K562 (cell line): ENCODE data around the gene MICAL1. TPM values are rescaled to one million over a fixed set of nuclear protein-coding genes. Genes with fewer than 3 reads are reported as not detected.
A peak's percentile ranks its signal among the peaks of the same experiment; 100 is the strongest.

Experiments
- ATAC-seq: fragments of 200-7000 bp; cut with Tn5 transposase; 3 replicates; pipeline ENCODE4 v1.9.1; 2020; ENCODE audit warnings: moderate library complexity
- BruUV-seq: library from RNA; stranded (reverse); fragments of 400-500 nt; replicated peaks from 2 replicates; lab custom pipeline; 2021; lab: Mats Ljungman, UMichigan
- CTCF ChIA-PET: fragments of 300-600 bp; formaldehyde crosslinking; extraction: SDS; loops from one replicate; lab custom pipeline; 2021; ENCODE audit warnings: low intra/inter-chr PET ratio; lab: Yijun Ruan, JAX
- POLR2A ChIA-PET: fragments of 300-600, 350-650 bp; sonication (Branson Sonifier 250); formaldehyde crosslinking; extraction: SDS; loops from one replicate; lab custom pipeline; 2021; ENCODE audit warnings: antibody characterized with exemption, inconsistent platforms; lab: Yijun Ruan, JAX
- DNase-seq, 4 experiments: peaks; one replicate each; pipeline versions ENCODE4 v3.0.0 to v3.0.0-alpha.2; 2011 to 2018; ENCODE audit warnings: low spot score in 3 of 4, mixed read lengths in 3 of 4; ENCODE audit errors: extremely low read depth in 1 of 4
- FAIRE-seq: peaks from 2 replicates; lab custom pipeline; 2011; peaks lifted over from hg19 to GRCh38; lab: Jason Lieb, UNC
- H2AFZ ChIP-seq: 2 replicates; pipeline ENCODE4 v1.6.0; 2011; ENCODE audit warnings: low read depth, low read length, control low read depth, inconsistent platforms
- H3K27ac ChIP-seq: fragments of 200-600 bp; 3 replicates; pipeline ENCODE4 v1.8.0; 2011; ENCODE audit warnings: low read depth, mild to moderate bottlenecking, control low read depth, inconsistent platforms, low read length, moderate library complexity, mixed read lengths; ENCODE audit errors: extremely low read depth
- H3K27me3 ChIP-seq, 2 experiments: fragments of 300-600 bp in 1 of 2; 2 replicates in 1 of 2; 3 replicates in 1 of 2; pipeline versions ENCODE4 v1.6.0 to v1.8.0; 2011; ENCODE audit warnings: inconsistent platforms in 2 of 2, low read length in 2 of 2, mild to moderate bottlenecking in 1 of 2, mixed read lengths in 1 of 2, moderate library complexity in 1 of 2; ENCODE audit not compliant: control insufficient read depth in 2 of 2, insufficient read depth in 2 of 2
- H3K36me3 ChIP-seq: fragments of 300-600 bp; 3 replicates; pipeline ENCODE4 v1.8.0; 2011; ENCODE audit warnings: mild to moderate bottlenecking, low read length, inconsistent platforms; ENCODE audit not compliant: control insufficient read depth, insufficient read depth
- H3K4me1 ChIP-seq, 2 experiments: fragments of 200-600 bp in 1 of 2; replicated peaks in 1 of 2; 2 replicates in 1 of 2; 3 replicates in 1 of 2; pipeline versions ENCODE4 v1.5.1 to v1.8.0; 2011; ENCODE audit warnings: inconsistent platforms in 2 of 2, low read length in 2 of 2, mild to moderate bottlenecking in 1 of 2, mixed read lengths in 1 of 2, moderate library complexity in 1 of 2; ENCODE audit not compliant: control insufficient read depth in 2 of 2, insufficient read depth in 2 of 2
- H3K4me2 ChIP-seq: 2 replicates; pipeline ENCODE4 v1.6.1; 2011; ENCODE audit warnings: low read length, control low read depth, inconsistent platforms, mixed read lengths; ENCODE audit not compliant: insufficient read depth
- H3K4me3 ChIP-seq: fragments of 200-600 bp; sonication (generic), shearing (Covaris generic); 2 replicates; pipeline ENCODE4 v1.5.1; 2016; ENCODE audit warnings: control low read depth, inconsistent platforms
- H3K79me2 ChIP-seq: fragments of 200-600 bp; 3 replicates; pipeline ENCODE4 v1.8.0; 2011; ENCODE audit warnings: low read length, inconsistent platforms; ENCODE audit not compliant: control insufficient read depth, insufficient read depth
- H3K9ac ChIP-seq, 2 experiments: 2 replicates each; pipeline versions ENCODE4 v1.6.0 to v1.6.1; 2011; ENCODE audit warnings: low read depth in 2 of 2, low read length in 2 of 2, control low read depth in 1 of 2, inconsistent platforms in 1 of 2, mild to moderate bottlenecking in 1 of 2, mixed read lengths in 1 of 2; ENCODE audit not compliant: insufficient read depth in 1 of 2
- H3K9me1 ChIP-seq: one replicate; pipeline ENCODE4 v1.6.0; 2011; ENCODE audit warnings: inconsistent platforms, mild to moderate bottlenecking, low read length, moderate library complexity; ENCODE audit not compliant: control insufficient read depth, insufficient read depth
- H3K9me3 ChIP-seq: replicated peaks from 2 replicates; pipeline ENCODE4 v1.5.1; 2011; ENCODE audit warnings: low read depth, low read length, inconsistent platforms; ENCODE audit not compliant: control insufficient read depth, insufficient read depth
- H4K20me1 ChIP-seq: replicated peaks from 2 replicates; pipeline ENCODE4 v1.6.1; 2011; ENCODE audit warnings: low read length, inconsistent platforms, mixed read lengths; ENCODE audit not compliant: control insufficient read depth, insufficient read depth
- NR2C2 ChIP-seq, 2 experiments: fragments of 200-800 bp in 1 of 2; sonication (Bioruptor generic) in 1 of 2; sonication (generic) in 1 of 2; formaldehyde crosslinking in 1 of 2; IDR thresholded peaks; 2 replicates each; pipeline versions ENCODE4 v1.6.1 to v1.8.0; 2016 to 2022; ENCODE audit warnings: mild to moderate bottlenecking in 1 of 2, missing compliant biosample characterization in 1 of 2, missing genetic modification characterization in 1 of 2, missing genetic modification reagents in 1 of 2
- NRF1 ChIP-seq, 2 experiments: fragments of 450-650 bp; IDR thresholded peaks in 1 of 2; conservative IDR thresholded peaks in 1 of 2; 2 replicates each; pipeline ENCODE4 v1.6.1; 2014; ENCODE audit warnings: mild to moderate bottlenecking in 2 of 2
- THRAP3 ChIP-seq: fragments of 450-650 bp; IDR thresholded peaks from 2 replicates; pipeline ENCODE4 v1.6.1; 2016; ENCODE audit warnings: mild to moderate bottlenecking, inconsistent platforms, borderline replicate concordance
- WGBS: fragments of 100-300 bp; shearing (Covaris generic); methylation state at CpG from one replicate; pipeline ENCODE4 v1.1.6; 2016; ENCODE audit warnings: low coverage, mixed read lengths; ENCODE audit not compliant: insufficient coverage; ENCODE audit errors: missing lambda C conversion rate; 5-methylcytosine and 5-hydroxymethylcytosine counted together
- in situ Hi-C: fragments of 300-500 bp; cut with MboI; formaldehyde crosslinking; loops from 4 replicates; pipeline ENCODE4 v1.15.0; 2018; ENCODE audit warnings: inconsistent platforms, mixed read lengths
- intact Hi-C: fragments of 100-400 bp; cut with micrococcal nuclease; formaldehyde crosslinking; loops from 2 replicates; pipeline ENCODE4 v1.14.2; 2022
- polyA plus RNA-seq, 8 experiments: library from polyadenylated mRNA; depleted of rRNA in 4 of 8; stranded (reverse) in 5 of 8; unstranded in 3 of 8; fragments of >200 nt; fragmentation: Nextera tagmentation in 2 of 8; fragmentation: Illumina TruSeq in 1 of 8; extraction: Ambion mirVana in 2 of 8; extraction: Trizol in 1 of 8; gene quantifications; 2 replicates each; pipeline versions ENCODE4 v1.2.1 to v1.2.3, GENCODE V29; 2011 to 2014; ENCODE audit warnings: inconsistent platforms in 1 of 8, missing spikeins in 1 of 8
- total RNA-seq, 7 experiments: library from RNA; depleted of rRNA in 6 of 7; stranded (reverse); fragments of >200 nt in 6 of 7; fragmentation: Illumina TruSeq in 2 of 7; extraction: Trizol in 2 of 7; gene quantifications; 2 replicates each; pipeline versions ENCODE4 v1.2.1 to v1.2.3, GENCODE V29; 2011 to 2021; ENCODE audit warnings: low replicate concordance in 1 of 7

MICAL1 gene
- total and polyA plus RNA-seq, 9 of the 15 experiments (the other 6 are each of a cell fraction or from before 2014, with no cell fraction given): 0.07 to 15.2 (median 7.0) TPM

DNA sequence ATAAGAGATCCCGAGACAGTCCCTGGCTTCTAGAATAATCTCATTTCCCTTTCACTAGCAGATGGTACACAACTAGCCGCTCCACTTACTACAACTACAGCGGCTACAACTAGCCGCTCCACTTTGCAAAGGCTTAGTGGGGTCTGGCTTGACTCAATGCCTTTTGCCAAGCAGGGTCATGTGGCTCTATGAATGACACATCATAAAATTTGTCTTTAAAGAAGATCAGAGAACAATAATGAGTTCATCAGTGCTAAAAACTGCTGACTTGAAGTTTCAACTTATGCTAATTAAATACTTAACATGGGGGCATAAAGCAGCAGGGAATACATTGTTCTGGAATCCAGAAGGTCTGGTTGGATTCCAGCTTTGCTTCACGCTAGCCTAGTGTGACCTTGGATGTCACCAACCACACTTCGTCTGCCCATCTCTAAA, 2.0 kb upstream of the MICAL1 start (continued):
- TF ChIP-seq NRF1 (conservative IDR thresholded peaks at IDR 0.05 in 1 of 2, IDR thresholded peaks at IDR 0.05 in 1 of 2): no peak
- TF ChIP-seq, all 486 proteins: peak for 6

DNA sequence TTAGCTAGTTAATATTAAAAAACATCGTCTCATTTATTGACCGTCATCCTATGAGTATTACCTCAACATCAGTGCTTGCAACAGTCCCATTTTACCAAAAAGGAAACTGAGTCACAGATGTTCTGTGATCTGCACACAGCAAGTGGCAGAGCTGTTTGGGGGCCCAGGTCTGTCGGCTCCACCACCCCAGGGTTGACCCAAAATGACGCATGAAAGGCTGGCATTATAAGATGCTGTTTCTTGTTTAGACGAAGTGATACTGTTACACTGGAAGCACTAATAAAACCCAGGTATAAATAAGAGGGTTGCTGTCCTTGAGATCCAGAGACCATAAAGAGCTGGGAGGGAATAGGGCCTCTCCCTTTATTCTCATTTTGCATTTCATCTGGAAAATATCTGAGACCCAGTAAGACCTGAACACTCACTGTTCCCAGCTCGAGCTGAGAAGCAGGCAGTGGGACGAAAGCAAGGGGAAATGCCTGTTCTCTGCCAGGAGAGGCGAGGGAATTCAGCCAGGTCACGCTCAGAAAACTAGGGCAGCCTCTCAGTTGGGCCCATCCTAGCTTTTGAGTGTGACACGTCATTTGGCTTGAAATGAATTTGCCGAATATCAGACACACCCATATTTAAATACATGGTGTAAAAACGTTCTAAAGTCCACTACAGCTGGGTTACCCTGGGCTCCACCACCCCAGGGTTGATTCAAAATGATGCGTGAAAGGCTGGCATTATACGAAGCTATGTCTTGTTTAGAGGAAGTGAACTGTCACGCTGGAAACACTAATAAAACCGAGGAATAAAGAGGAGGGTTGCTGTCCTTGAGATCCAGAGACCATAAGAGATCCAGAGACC, 1.4 kb upstream of the MICAL1 start:
- peak; percentile 74 for FAIRE-seq

More for the DNA sequence above, 1.4 kb upstream of the MICAL1 start:
- in situ Hi-C loops (no loop called here), intact Hi-C loops (no loop called here)
- no TSS peak for BruUV-seq
- no peaks in the 10 kb centered on the region for H3K27me3 ChIP-seq
- no peak overlapping the region for H3K27ac ChIP-seq
- 74% methylated on average over 16 of the region's 16 CpGs for WGBS
- H3K36me3 ChIP-seq: peaks cover 7% of the 10 kb centered on the region
- no peak overlapping the region for H3K4me3 ChIP-seq
- DNase-seq (no peak), ATAC-seq (no peak)
- H4K20me1 ChIP-seq: no peaks in the 10 kb centered on the region
- ChIA-PET CTCF (no interaction called here), POLR2A (interaction anchor here (0.5 to 8.2 kb wide), 6 partner anchors 9 to 426 kb away, joined by 3 to 92 read pairs (median 4); partner anchors contain the start of genes PPIL6, SMPD2 and ZBTB24)
- peaks cover 5 to 29% of the 10 kb centered on the region in 2 experiments; a peak in 4 of 5 replicates for H3K4me1 ChIP-seq
- H3K79me2 ChIP-seq: no peaks in the 10 kb centered on the region
- TF ChIP-seq NR2C2 (CRISPR knock-in tag; IDR thresholded peaks at IDR 0.05) (no peak), NR2C2 (tag; IDR thresholded peaks at IDR 0.05) (0 out of 2 replicates have a peak, but pooled peaks have one; percentile 6), THRAP3 (no peak)
- H3K9me1 ChIP-seq: no peaks in the 10 kb centered on the region
- no peaks in the 10 kb centered on the region for H3K9me3 ChIP-seq
- no peak overlapping the region for H2AFZ ChIP-seq
- H3K9ac ChIP-seq: peak overlapping the region in 1 of 2 experiments; percentile 91; a peak in 1 of 4 replicates
- H3K4me2 ChIP-seq: peak overlapping the region; percentile 91; the same call in 1 of the 2 replicates
